Measurements from ENCODE around the gene BST1.

- TF ChIP-seq CTCF (optimal IDR thresholded peaks at IDR 0.05 in 1 of 3, IDR thresholded peaks at IDR 0.05 in 1 of 3, conservative IDR thresholded peaks at IDR 0.05 in 1 of 3; ENCODE audit: extremely low read depth in 1 of 3, insufficient read depth in 2 of 3, low read length in 3 of 3) (no peak), EZH2 (IDR thresholded peaks at IDR 0.05; ENCODE audit: low read length) (no peak)
Observed at GRCh38 chr4:15717657-15718416, 15.0 kb downstream of the BST1 start.
